Fibroblast of skin of left biceps (primary cell): ENCODE results near the gene CUBN.

Experiments
- DNase-seq, 2 experiments: peaks; one replicate each; pipeline ENCODE4 v3.0.0-alpha.2; 2013; ENCODE audit warnings: low read depth in 2 of 2

CUBN gene

DNA sequence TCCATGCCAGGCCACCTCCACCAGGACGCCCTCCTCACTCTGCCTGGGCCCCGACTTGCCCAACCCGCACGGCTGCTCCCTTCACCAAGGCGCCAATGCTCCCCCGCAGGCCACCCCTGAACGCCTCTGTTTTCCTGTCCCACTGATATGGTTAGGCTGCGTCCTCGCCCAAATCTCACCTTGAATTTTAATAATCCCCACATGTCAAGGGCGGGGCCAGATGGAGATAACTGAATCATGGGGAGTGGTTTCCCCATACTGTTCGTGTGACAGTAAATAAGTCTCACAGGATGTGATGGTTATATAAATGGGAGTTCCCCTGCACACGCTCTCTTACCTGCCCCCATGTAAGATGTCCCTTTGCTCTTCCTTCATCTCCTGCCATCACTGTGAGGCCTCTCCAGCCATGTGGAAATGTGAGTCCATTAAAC, 342.2 kb downstream of the CUBN start:
- no peak for DNase-seq

DNA sequence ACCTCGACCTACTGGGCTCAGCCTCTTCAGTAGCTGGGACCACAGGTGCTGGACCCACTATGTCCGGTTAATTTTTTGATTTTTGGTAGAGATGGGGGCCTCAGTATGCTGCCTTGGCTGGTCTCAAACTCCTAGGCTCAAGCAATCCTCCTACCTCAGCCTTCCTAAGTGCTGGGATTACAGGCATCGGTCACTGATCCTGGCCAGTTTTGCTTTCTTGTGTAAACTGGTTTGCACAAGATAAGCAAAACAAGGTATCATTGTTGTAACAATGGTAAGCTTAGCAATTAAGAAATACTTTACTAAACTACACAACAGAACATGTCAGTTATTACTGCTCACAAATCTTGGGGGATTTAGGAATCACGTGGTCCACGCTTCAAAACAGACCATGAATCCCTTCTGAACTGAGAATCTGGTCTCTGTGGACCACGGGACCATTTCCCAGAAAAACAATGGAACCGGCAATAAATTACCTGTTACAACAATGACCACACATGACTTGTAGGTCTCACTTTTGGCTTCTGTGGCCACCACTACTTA, 349.2 kb downstream of the CUBN start:
- no peak for DNase-seq

DNA sequence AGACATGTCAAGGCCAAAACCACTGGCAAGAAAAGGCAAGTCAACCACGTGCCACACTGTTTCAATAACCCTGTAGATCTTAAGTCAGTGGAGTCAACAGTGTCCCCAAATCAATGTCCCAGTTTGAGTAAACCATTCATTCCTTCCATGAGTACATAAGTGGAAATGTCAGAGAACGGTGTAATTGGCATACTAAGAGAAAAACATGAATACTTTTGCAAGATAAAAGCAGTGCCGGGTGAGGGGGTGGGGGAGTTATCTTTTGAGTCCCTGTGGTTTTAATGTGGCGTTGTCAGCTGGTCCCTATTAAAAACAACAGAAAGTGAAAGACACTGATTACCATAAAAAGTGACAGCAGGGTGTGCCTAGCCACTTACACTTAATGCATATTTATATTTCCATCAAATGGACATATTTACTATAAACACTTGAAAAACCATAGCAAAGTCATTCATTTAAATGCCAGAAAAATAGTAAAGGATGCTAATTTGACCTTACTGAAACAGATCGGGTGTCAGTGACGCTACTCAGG, 350.2 kb downstream of the CUBN start:
- DNase-seq = no peak

DNA sequence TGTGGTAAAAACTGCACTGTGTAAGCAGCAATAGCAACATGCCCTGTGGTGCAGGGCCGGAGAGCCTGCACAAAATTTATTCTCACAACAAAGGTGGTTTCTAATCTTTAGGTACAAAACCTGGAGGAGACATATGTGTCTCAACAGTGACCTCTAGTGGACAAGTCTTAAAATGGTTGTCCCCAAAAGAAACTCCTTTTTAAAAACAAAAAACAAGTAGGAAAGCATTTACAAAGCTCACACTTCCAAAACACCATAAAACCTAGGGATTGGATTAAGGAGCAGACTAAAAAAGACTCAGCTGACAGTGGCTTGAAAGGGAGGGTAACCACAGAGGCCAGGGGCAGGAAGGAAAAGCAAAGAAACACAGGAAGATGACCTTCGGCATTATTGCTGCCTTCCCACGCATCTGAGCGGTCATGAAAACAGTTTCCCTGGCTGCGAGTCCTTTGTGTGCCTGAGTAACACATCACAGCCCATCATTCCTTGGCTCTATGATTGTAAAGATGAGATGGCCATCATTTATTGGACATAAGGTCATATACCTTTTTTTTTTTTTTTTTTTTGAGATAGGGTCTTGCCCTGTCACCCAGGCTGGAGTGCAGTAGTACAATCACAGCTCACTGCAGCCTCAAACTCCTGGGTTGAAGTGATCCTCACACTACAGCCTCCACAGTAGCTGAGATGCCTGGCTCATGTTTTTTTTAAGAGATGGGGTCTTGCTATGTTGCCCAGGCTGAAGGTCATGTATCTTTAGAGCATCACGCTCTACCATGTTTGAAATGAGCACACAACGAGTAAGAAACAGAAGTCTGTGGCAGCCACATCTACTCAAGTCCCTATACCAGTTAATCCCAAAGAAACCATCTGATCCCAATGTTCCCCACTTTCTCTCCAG, 351.9 kb downstream of the CUBN start:
- peak; percentile 6 to 9 for DNase-seq

DNA sequence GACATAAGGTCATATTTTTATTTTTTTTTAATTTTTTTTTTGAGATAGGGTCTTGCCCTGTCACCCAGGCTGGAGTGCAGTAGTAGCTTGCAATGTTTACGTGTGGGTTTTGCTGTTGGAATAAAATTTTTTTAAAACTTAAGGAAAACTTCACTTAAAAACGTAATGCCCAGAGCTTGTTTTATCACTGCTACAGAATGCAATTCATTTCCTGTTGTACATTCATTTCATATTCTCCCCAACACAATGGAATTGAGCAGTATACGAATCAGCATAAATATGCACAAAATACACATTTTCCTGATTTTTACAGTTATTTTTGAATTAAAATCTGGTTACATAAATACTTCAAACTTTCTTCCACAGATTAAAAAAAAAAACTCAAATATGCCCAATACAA, 352.7 kb downstream of the CUBN start:
- no peak for DNase-seq
